ENCODE data around the gene NAALAD2.

Gene NAALAD2

GRCh38 chr11:90221803-90222458, 87.5 kb downstream of the NAALAD2 start:
- DNase-seq (ENCODE audit: low spot score): peak; percentile 5
- no peak for TF ChIP-seq CTCF (conservative IDR thresholded peaks at IDR 0.05; ENCODE audit: low read depth)
- CTCF ChIA-PET: no interaction called here
- POLR2A ChIA-PET (ENCODE audit: low non-redundant PET): no interaction called here
- H3K27ac ChIP-seq: peak overlapping the region; percentile 81

GRCh38 chr11:90222459-90223247, 88.2 kb downstream of the NAALAD2 start, which contains the start of gene CHORDC1:
Gene CHORDC1 (minus strand): TSS chr11:90223049. CDS start chr11:90222954, 95 bp downstream.
- ChIA-PET CTCF (no interaction called here), POLR2A (ENCODE audit: low non-redundant PET) (no interaction called here)

GRCh38 chr11:90223248-90223585, 88.8 kb downstream of the NAALAD2 start:
- peak overlapping the region; percentile 81 for H3K27ac ChIP-seq
- DNase-seq (ENCODE audit: low spot score): no peak
- no peak for TF ChIP-seq CTCF (conservative IDR thresholded peaks at IDR 0.05; ENCODE audit: low read depth)
- CTCF ChIA-PET: no interaction called here
- POLR2A ChIA-PET (ENCODE audit: low non-redundant PET): no interaction called here

More at GRCh38 chr11:90222459-90223247, 88.2 kb downstream of the NAALAD2 start, which contains the start of gene CHORDC1:
- peak within 1 kb of the TSS; percentile 81 for H3K27ac ChIP-seq
- peak; percentile 84 for DNase-seq (ENCODE audit: low spot score)
- TF ChIP-seq CTCF (conservative IDR thresholded peaks at IDR 0.05; ENCODE audit: low read depth): no peak

GRCh38 chr11:90228056-90228455, 93.6 kb downstream of the NAALAD2 start:
- H3K27ac ChIP-seq: no peak overlapping the region
- DNase-seq (ENCODE audit: low spot score): no peak
- ChIA-PET POLR2A (ENCODE audit: low non-redundant PET) (no interaction called here), CTCF (interaction anchor here (0.6 kb wide), 1 partner anchor 180 kb away, joined by 5 read pairs; no protein-coding TSS in a partner anchor)
- no peak for TF ChIP-seq CTCF (conservative IDR thresholded peaks at IDR 0.05; ENCODE audit: low read depth)

- DNase-seq (ENCODE audit: low spot score): no peak
- CTCF ChIA-PET: interaction anchor here (0.6 kb wide), 2 partner anchors 52 to 928 kb away, joined by 3 to 5 read pairs; no protein-coding TSS in a partner anchor
- no peak for TF ChIP-seq CTCF (conservative IDR thresholded peaks at IDR 0.05; ENCODE audit: low read depth)
- no peak overlapping the region for H3K27ac ChIP-seq
- POLR2A ChIA-PET (ENCODE audit: low non-redundant PET): no interaction called here
Observed at GRCh38 chr11:90229791-90230190, 95.3 kb downstream of the NAALAD2 start.

GRCh38 chr11:90234977-90235376, 100.5 kb downstream of the NAALAD2 start:
- ChIA-PET POLR2A (ENCODE audit: low non-redundant PET) (no interaction called here), CTCF (no interaction called here)
- TF ChIP-seq CTCF (conservative IDR thresholded peaks at IDR 0.05; ENCODE audit: low read depth): no peak
- H3K27ac ChIP-seq: no peak overlapping the region
- no peak for DNase-seq (ENCODE audit: low spot score)

All from RWPE1 (cell line).